ENCODE measurements around the gene CCDC12. TPM values are rescaled to one million over a fixed set of nuclear protein-coding genes. Genes with fewer than 3 reads are reported as not detected.

The CCDC12 gene
- total and polyA plus RNA-seq, 2 of the 13 experiments (the other 11 are each of a cell fraction or from before 2014, with no cell fraction given), result 30.1 to 49.5 TPM

- no peak overlapping the region for H3K4me3 ChIP-seq (replicated peaks in 1 of 3; ENCODE audit: insufficient read depth in 1 of 3, low read depth in 2 of 3, low read length in 3 of 3)
- 100% methylated on average over 1 of the region's 1 CpG for WGBS (ENCODE audit: low lambda C conversion rate)
- ChIA-PET POLR2A (no interaction called here), CTCF (ENCODE audit: low intra/inter-chr PET ratio, low total read pairs) (no interaction called here)
- no peak for DNase-seq (ENCODE audit: low spot score)
- no peaks in the 10 kb centered on the region for H3K9me3 ChIP-seq (ENCODE audit: low read length)
- H3K9ac ChIP-seq (ENCODE audit: insufficient read depth, low read depth, low read length), result no peak overlapping the region
- intact Hi-C loops (cut with micrococcal nuclease; ENCODE audit: unreplicated experiment) (no loop called here), in situ Hi-C loops (cut with HindIII; ENCODE audit: extremely low pct_ligation_motif_present, low pct_unique_long_range_greater_than_20kb) (no loop called here)
- H3K4me2 ChIP-seq (ENCODE audit: low read depth, low read length), result no peak overlapping the region
- peaks cover 66% of the 10 kb centered on the region for H4K20me1 ChIP-seq (ENCODE audit: insufficient read depth, low read length)
- H2AFZ ChIP-seq (ENCODE audit: low read length), result no peak overlapping the region
- peaks cover 83% of the 10 kb centered on the region for H3K4me1 ChIP-seq (ENCODE audit: insufficient read depth, low read length)
- no peak for ATAC-seq
- H3K79me2 ChIP-seq (ENCODE audit: insufficient read depth, low read length), result peaks cover 80% of the 10 kb centered on the region
- TF ChIP-seq ZNF382 (CRISPR knock-in tag; IDR thresholded peaks at IDR 0.05; ENCODE audit: borderline replicate concordance), result no peak
- no peak for TF ChIP-seq ZNF235 (CRISPR knock-in tag; IDR thresholded peaks at IDR 0.05; ENCODE audit: borderline replicate concordance)
- TF ChIP-seq ONECUT2 (CRISPR knock-in tag; IDR thresholded peaks at IDR 0.05), result no peak
- TF ChIP-seq ZSCAN29 (CRISPR knock-in tag; conservative IDR thresholded peaks at IDR 0.05), result no peak
- no peak for TF ChIP-seq ZNF720 (CRISPR knock-in tag; IDR thresholded peaks at IDR 0.05)
- TF ChIP-seq ZBTB43 (CRISPR knock-in tag; conservative IDR thresholded peaks at IDR 0.05), result no peak
- TF ChIP-seq HINFP (CRISPR knock-in tag; IDR thresholded peaks at IDR 0.05; ENCODE audit: low read depth), result no peak
- TF ChIP-seq TRIM22 (IDR thresholded peaks at IDR 0.05), result no peak
- TF ChIP-seq ZBTB42 (CRISPR knock-in tag; IDR thresholded peaks at IDR 0.05), result no peak
- TF ChIP-seq HHEX (CRISPR knock-in tag; IDR thresholded peaks at IDR 0.05), result no peak
- H3K36me3 ChIP-seq (replicated peaks in 1 of 2; ENCODE audit: control insufficient read depth in 1 of 2, insufficient read depth in 2 of 2, low read length in 2 of 2), result peaks cover 4 to 22% of the 10 kb centered on the region in 2 experiments; a peak in 4 of 5 replicates
- no peak for FAIRE-seq
- H3K27me3 ChIP-seq (ENCODE audit: control insufficient read depth in 1 of 2, insufficient read depth in 2 of 2, low read length in 2 of 2), result no peaks in the 10 kb centered on the region
- no peak overlapping the region for H3K27ac ChIP-seq (ENCODE audit: extremely low read length, insufficient read depth, low read length)
- BruUV-seq (replicated peaks), result no TSS peak
Measured at GRCh38 chr3:46960835-46961234, 15.7 kb downstream of the CCDC12 start.
